ENCODE data around the gene MAPK8IP3. TPM values are rescaled to one million over a fixed set of nuclear protein-coding genes. Genes with fewer than 3 reads are reported as not detected.

MAPK8IP3 gene
- total RNA-seq, 1 donor from 2014 or later, result 63.0 TPM

DNA sequence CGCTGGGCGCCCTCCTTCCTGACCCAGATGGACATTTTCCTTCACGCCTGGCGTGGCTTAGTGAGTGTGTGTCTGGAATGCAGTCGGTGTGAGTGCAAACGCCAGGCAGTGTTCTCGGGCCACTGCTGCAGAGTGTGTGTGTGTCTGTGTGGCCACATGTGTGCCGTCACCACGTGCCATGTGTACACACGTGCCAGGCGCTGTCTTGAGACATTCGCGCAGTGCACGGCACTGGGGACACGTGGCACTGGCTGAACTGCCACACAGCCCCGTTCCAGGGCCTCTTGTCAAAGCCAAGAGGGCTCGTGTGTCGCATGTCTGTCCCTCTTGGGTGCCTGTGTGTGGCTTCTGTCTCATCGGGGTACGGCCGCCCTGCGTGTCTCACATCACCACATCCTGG is 28.8 kb downstream of the MAPK8IP3 start:
- Histone ChIP-seq H3K27me3 (ENCODE audit: low read depth) (no peaks in the 10 kb centered on the region), H3K27ac (no peak overlapping the region), H3K9me3 (no peaks in the 10 kb centered on the region), H3K4me3 (no peak overlapping the region), H3K4me1 (no peaks in the 10 kb centered on the region), H3K36me3 (peaks cover 50% of the 10 kb centered on the region)
- intact Hi-C loops (cut with DNase I), result no loop called here
- ATAC-seq (peak in 1 of 2 donors; percentile 47), DNase-seq (no peak)
- TF ChIP-seq CTCF (IDR thresholded peaks at IDR 0.05), result no peak

DNA sequence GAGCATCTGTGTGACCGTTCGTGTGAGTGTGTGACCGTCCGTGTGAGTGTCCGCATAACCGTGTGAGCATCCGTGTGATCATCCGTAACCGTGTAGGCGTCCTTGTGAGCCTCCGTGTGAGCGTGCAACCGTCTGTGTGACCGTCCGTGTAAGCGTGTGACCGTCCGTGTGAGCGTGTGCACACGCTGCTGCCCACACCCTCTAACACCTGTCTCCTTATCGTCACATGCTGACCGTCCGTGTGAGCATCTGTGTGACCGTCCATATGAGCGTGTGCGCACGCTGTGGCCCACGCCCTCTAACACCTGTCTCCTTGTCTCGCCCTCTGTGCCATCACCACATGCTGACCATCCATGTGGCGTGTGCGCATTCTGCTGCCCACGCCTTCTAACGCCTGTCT is 34.2 kb downstream of the MAPK8IP3 start:
- ATAC-seq (no peak), DNase-seq (no peak)
- H3K27ac ChIP-seq, result no peak overlapping the region
- no peaks in the 10 kb centered on the region for H3K4me1 ChIP-seq
- no peak for TF ChIP-seq CTCF (IDR thresholded peaks at IDR 0.05)
- H3K27me3 ChIP-seq (ENCODE audit: low read depth), result no peaks in the 10 kb centered on the region
- peaks cover 42% of the 10 kb centered on the region for H3K36me3 ChIP-seq
- H3K9me3 ChIP-seq, result no peaks in the 10 kb centered on the region
- intact Hi-C loops (cut with DNase I), result no loop called here
- no peak overlapping the region for H3K4me3 ChIP-seq

- Histone ChIP-seq H3K27ac (no peak overlapping the region), H3K4me1 (no peaks in the 10 kb centered on the region), H3K27me3 (ENCODE audit: low read depth) (no peaks in the 10 kb centered on the region), H3K4me3 (no peak overlapping the region), H3K36me3 (peaks cover 49% of the 10 kb centered on the region), H3K9me3 (no peaks in the 10 kb centered on the region)
- DNase-seq (no peak), ATAC-seq (peak in 1 of 2 donors; percentile 14)
- TF ChIP-seq CTCF (IDR thresholded peaks at IDR 0.05), result no peak
- intact Hi-C loops (cut with DNase I), result no loop called here
Observed at GRCh38 chr16:1740781-1741490, 34.9 kb downstream of the MAPK8IP3 start.

GRCh38 chr16:1741553-1742165 is 35.7 kb downstream of the MAPK8IP3 start:
- Histone ChIP-seq H3K27ac (no peak overlapping the region), H3K36me3 (peaks cover 56% of the 10 kb centered on the region), H3K27me3 (ENCODE audit: low read depth) (no peaks in the 10 kb centered on the region), H3K4me3 (no peak overlapping the region), H3K9me3 (no peaks in the 10 kb centered on the region), H3K4me1 (no peaks in the 10 kb centered on the region)
- ATAC-seq (peak in 1 of 2 donors; percentile 19), DNase-seq (no peak)
- TF ChIP-seq CTCF (IDR thresholded peaks at IDR 0.05), result no peak
- intact Hi-C loops (cut with DNase I), result no loop called here

DNA sequence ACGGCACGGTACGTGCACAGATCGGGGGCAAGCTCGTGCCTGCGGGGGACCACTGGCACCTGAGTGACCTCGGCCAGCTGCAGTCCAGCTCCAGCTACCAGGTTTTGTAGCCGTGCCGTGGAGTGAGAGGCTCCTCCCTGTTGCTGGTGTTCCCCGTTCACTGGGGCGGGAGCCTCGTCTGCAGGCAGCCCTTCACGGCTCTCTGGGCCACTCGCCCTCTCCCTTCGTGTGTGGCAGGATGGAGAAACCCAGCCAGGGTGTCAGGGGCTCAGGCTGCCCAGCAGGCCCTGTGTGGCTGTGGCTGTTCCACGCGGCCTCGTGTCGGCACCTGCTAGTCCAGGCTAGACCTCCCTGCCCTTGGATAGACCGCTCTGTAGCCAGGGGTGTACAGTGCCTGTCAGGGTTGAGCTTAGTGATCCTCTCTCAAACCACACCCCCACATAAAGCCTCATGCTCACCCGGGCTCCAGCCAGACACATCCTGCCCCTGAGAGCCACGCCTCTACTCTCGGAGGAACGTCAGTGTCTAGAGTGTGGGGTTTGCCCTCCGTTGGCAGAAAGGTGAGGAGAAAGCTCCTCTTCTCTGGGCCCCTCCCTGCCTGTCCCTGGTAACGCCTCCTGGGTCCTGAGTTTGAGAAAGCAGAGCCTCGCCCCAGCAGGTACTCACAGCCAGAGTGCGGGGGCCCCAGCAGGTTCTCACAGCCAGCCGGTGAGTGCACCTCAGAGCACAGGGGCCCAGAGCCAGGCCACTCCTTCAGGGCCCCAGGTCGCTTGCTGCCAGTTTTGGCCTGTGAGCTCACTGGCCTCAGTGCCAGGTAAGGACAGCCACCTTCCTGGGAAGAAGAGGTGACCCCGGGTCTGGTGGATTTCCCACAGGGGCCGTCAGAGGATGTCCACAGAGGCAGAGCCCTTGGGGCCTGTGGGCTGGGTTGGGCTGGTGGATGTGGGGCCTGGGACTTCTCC is 37.7 kb downstream of the MAPK8IP3 start:
- no peak for TF ChIP-seq CTCF (IDR thresholded peaks at IDR 0.05)
- DNase-seq (no peak), ATAC-seq (no peak)
- H3K27me3 ChIP-seq (ENCODE audit: low read depth), result no peaks in the 10 kb centered on the region
- no peaks in the 10 kb centered on the region for H3K9me3 ChIP-seq
- no peak overlapping the region for H3K27ac ChIP-seq
- intact Hi-C loops (cut with DNase I), result no loop called here
- no peaks in the 10 kb centered on the region for H3K4me1 ChIP-seq
- peaks cover 76% of the 10 kb centered on the region for H3K36me3 ChIP-seq
- no peak overlapping the region for H3K4me3 ChIP-seq

Data from lower lobe of right lung (tissue), 2 donors.